ENCODE data around the gene LIX1L. TPM values are rescaled to one million over a fixed set of nuclear protein-coding genes. Genes with fewer than 3 reads are reported as not detected.

The LIX1L gene
- total and polyA plus RNA-seq, 8 donors = 28.9 to 45.7 (median 41.9) TPM

- no peak for ATAC-seq
- DNase-seq = no peak
- peaks cover 0 to 13% of the 10 kb centered on the region in 2 donors for H3K4me1 ChIP-seq
- no peak overlapping the region for H3K4me3 ChIP-seq
- no peak overlapping the region for H3K27ac ChIP-seq
- no peaks in the 10 kb centered on the region for H3K36me3 ChIP-seq
- intact Hi-C loops (cut with DNase I) = no loop called here
- H3K27me3 ChIP-seq = no peaks in the 10 kb centered on the region
- H3K9me3 ChIP-seq = no peaks in the 10 kb centered on the region
- TF ChIP-seq CTCF (IDR thresholded peaks at IDR 0.05) = no peak
Observed at GRCh38 chr1:145949219-145949618, 8.6 kb downstream of the LIX1L start.

- Histone ChIP-seq H3K9me3 (no peaks in the 10 kb centered on the region), H3K4me1 (peaks cover 0 to 4% of the 10 kb centered on the region in 2 donors), H3K27ac (no peak overlapping the region), H3K27me3 (no peaks in the 10 kb centered on the region), H3K36me3 (peaks cover 0 to 3% of the 10 kb centered on the region in 2 donors), H3K4me3 (no peak overlapping the region)
- TF ChIP-seq CTCF (IDR thresholded peaks at IDR 0.05) = no peak
- DNase-seq (no peak), ATAC-seq (peak; percentile 67)
- intact Hi-C loops (cut with DNase I) = no loop called here
Observed at GRCh38 chr1:145947551-145947950, 10.3 kb downstream of the LIX1L start.

- Histone ChIP-seq H3K27me3 (no peaks in the 10 kb centered on the region), H3K4me1 (peaks cover 0 to 4% of the 10 kb centered on the region in 2 donors), H3K9me3 (no peaks in the 10 kb centered on the region), H3K36me3 (peaks cover 0 to 11% of the 10 kb centered on the region in 2 donors), H3K27ac (no peak overlapping the region), H3K4me3 (no peak overlapping the region)
- intact Hi-C loops (cut with DNase I) = no loop called here
- DNase-seq (no peak), ATAC-seq (no peak)
- no peak for TF ChIP-seq CTCF (IDR thresholded peaks at IDR 0.05)
Observed at GRCh38 chr1:145946477-145946986, 11.3 kb downstream of the LIX1L start.

- H3K36me3 ChIP-seq = peaks cover 0 to 27% of the 10 kb centered on the region in 2 donors
Observed at GRCh38 chr1:145944532-145944931, 13.3 kb downstream of the LIX1L start.

GRCh38 chr1:145942871-145943270 lies 14.9 kb downstream of the LIX1L start:
- peaks cover 0 to 27% of the 10 kb centered on the region in 2 donors for H3K36me3 ChIP-seq
- intact Hi-C loops (cut with DNase I) = no loop called here

More at GRCh38 chr1:145944532-145944931, 13.3 kb downstream of the LIX1L start:
- no peak for ATAC-seq
- Histone ChIP-seq H3K27me3 (no peaks in the 10 kb centered on the region), H3K4me1 (peaks cover 0 to 4% of the 10 kb centered on the region in 2 donors), H3K27ac (no peak overlapping the region), H3K4me3 (no peak overlapping the region), H3K9me3 (no peaks in the 10 kb centered on the region)
- no peak for DNase-seq
- intact Hi-C loops (cut with DNase I) = no loop called here
- TF ChIP-seq CTCF (IDR thresholded peaks at IDR 0.05) = no peak

More at GRCh38 chr1:145942871-145943270, 14.9 kb downstream of the LIX1L start:
- Histone ChIP-seq H3K9me3 (no peaks in the 10 kb centered on the region), H3K4me1 (no peaks in the 10 kb centered on the region), H3K4me3 (no peak overlapping the region), H3K27me3 (no peaks in the 10 kb centered on the region), H3K27ac (no peak overlapping the region)
- DNase-seq (no peak), ATAC-seq (no peak)
- no peak for TF ChIP-seq CTCF (IDR thresholded peaks at IDR 0.05)

Data from left lung (tissue), 10 donors.